Measurements from ENCODE around the gene OBSL1.

The OBSL1 gene

GRCh38 chr2:219511547-219512325 is 59.6 kb downstream of the OBSL1 start:
- no peak for DNase-seq

GRCh38 chr2:219510512-219511135 is 60.7 kb downstream of the OBSL1 start:
- no peak for DNase-seq

GRCh38 chr2:219509780-219510511 is 61.4 kb downstream of the OBSL1 start:
- no peak for DNase-seq

- DNase-seq, result no peak
Measured at GRCh38 chr2:219508971-219509779, 62.2 kb downstream of the OBSL1 start.

- DNase-seq, result no peak
Measured at GRCh38 chr2:219508444-219508734, 63.0 kb downstream of the OBSL1 start.

- DNase-seq, result no peak
Measured at GRCh38 chr2:219507581-219508443, 63.5 kb downstream of the OBSL1 start.

GRCh38 chr2:219506802-219507526 is 64.4 kb downstream of the OBSL1 start:
- no peak for DNase-seq

- DNase-seq, result no peak
Measured at GRCh38 chr2:219506153-219506801, 65.1 kb downstream of the OBSL1 start.

GRCh38 chr2:219505585-219505984 is 65.8 kb downstream of the OBSL1 start:
- DNase-seq, result no peak

GRCh38 chr2:219502618-219503017 is 68.7 kb downstream of the OBSL1 start:
- DNase-seq, result no peak

GRCh38 chr2:219501849-219502248 is 69.5 kb downstream of the OBSL1 start:
- DNase-seq, result no peak
